ENCODE data around the gene OR1F1.

OR1F1 gene

DNA sequence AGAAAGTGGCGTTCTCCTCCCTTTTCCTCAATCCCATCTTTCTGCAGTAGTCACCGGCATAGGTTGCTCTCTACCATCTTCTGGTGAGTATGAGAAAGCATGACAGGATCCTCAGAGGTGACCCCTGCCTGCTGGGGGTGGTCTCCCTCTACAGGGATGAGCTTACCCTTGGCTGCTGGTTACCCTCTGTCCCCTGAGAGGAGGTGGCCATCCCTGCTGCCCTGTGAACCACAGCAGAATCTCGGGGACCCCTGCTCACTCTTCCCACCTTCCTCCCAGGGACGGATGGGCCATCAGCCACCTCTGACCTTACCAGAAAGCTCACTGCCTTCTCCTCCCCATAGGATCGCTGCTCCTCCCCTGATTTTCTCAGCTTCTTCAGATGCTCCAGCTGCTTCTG is 60.6 kb downstream of the OR1F1 start:
- Histone ChIP-seq H3K27ac (ENCODE audit: insufficient read depth, low read depth, low read length, poor library complexity, severe bottlenecking) (no peak overlapping the region), H3K4me1 (ENCODE audit: control insufficient read depth, insufficient read depth, low read length) (no peaks in the 10 kb centered on the region), H3K27me3 (ENCODE audit: control insufficient read depth, insufficient read depth, low read length, poor library complexity, severe bottlenecking) (no peaks in the 10 kb centered on the region), H3K9me3 (ENCODE audit: control insufficient read depth, low read length) (no peaks in the 10 kb centered on the region), H3K36me3 (ENCODE audit: control insufficient read depth, insufficient read depth, low read length) (no peaks in the 10 kb centered on the region), H3K4me3 (ENCODE audit: insufficient read depth, low read depth, low read length) (no peak overlapping the region)
- WGBS, 2 experiments: 79% methylated on average over 5 of the region's 5 CpGs

DNA sequence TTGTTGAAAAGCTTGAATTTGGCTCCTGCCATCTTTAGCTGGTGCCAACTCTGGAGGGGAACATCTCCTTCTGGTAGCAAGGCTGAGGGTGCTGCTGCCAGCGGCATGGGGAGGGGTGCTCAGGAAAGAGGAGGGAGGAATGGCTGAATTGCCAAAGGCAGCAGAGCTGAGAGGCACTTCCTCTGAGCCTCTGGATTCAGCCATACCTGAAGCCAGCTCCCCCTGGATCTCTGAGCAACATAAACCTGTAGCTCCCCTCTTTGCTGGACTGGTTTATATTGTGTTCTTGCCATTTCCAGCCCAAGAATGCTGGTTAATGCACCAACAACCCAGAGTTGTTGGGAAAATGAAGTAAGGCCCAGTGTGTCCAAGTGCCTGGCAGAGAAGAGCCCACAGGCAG is 61.0 kb downstream of the OR1F1 start:
- no peaks in the 10 kb centered on the region for H3K27me3 ChIP-seq (ENCODE audit: control insufficient read depth, insufficient read depth, low read length, poor library complexity, severe bottlenecking)
- H3K4me1 ChIP-seq (ENCODE audit: control insufficient read depth, insufficient read depth, low read length): no peaks in the 10 kb centered on the region
- H3K4me3 ChIP-seq (ENCODE audit: insufficient read depth, low read depth, low read length): no peak overlapping the region
- H3K9me3 ChIP-seq (ENCODE audit: control insufficient read depth, low read length): no peaks in the 10 kb centered on the region
- H3K36me3 ChIP-seq (ENCODE audit: control insufficient read depth, insufficient read depth, low read length): no peaks in the 10 kb centered on the region
- no peak overlapping the region for H3K27ac ChIP-seq (ENCODE audit: insufficient read depth, low read depth, low read length, poor library complexity, severe bottlenecking)
- 77 to 88% methylated on average over 1 of the region's 1 CpG for WGBS, 2 experiments

DNA sequence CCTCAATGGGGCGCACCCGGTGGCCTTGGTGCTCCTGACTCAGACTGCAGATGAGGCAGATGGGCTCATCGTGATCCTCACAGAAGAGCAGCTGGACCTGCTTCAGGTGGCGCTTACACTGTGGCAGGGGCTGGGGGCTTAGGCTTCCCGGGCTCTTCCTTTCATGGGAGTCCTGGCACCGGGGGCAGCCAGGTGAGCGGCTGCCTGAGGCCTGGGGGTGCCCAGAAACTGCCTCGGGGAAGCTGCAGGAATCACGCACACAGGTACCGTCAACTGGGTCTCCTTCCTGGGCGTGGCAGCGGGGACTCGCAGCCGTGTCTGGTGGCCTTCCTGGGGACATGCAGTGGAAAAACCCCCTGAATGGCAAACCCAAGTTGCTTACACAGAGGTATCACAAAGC is 61.4 kb downstream of the OR1F1 start:
- no peak overlapping the region for H3K4me3 ChIP-seq (ENCODE audit: insufficient read depth, low read depth, low read length)
- H3K9me3 ChIP-seq (ENCODE audit: control insufficient read depth, low read length): no peaks in the 10 kb centered on the region
- no peaks in the 10 kb centered on the region for H3K36me3 ChIP-seq (ENCODE audit: control insufficient read depth, insufficient read depth, low read length)
- H3K27ac ChIP-seq (ENCODE audit: insufficient read depth, low read depth, low read length, poor library complexity, severe bottlenecking): no peak overlapping the region
- H3K4me1 ChIP-seq (ENCODE audit: control insufficient read depth, insufficient read depth, low read length): no peaks in the 10 kb centered on the region
- H3K27me3 ChIP-seq (ENCODE audit: control insufficient read depth, insufficient read depth, low read length, poor library complexity, severe bottlenecking): no peaks in the 10 kb centered on the region
- WGBS, 2 experiments: 84 to 87% methylated on average over 14 of the region's 14 CpGs

DNA sequence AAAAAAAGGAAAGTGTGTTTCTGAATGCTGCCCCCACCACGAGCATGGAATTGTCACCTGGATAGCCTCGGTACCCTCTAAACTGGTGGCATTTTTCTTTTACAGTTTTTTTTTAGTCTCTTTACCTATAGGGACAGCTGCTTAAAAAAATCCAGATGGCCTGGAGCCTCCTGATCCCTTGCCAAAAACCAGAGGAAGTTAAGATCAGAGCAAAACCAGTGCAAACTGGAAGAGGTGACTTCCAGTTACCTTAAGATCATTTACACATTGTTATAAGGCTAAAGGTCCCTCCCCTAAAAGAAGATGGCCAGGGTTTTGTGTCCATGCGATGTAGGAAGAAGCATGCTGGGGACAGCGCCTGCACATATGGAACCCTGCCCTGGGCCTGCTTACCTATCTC is 65.0 kb downstream of the OR1F1 start:
- Histone ChIP-seq H3K4me3 (ENCODE audit: insufficient read depth, low read depth, low read length) (no peak overlapping the region), H3K9me3 (ENCODE audit: control insufficient read depth, low read length) (no peaks in the 10 kb centered on the region), H3K27me3 (ENCODE audit: control insufficient read depth, insufficient read depth, low read length, poor library complexity, severe bottlenecking) (no peaks in the 10 kb centered on the region), H3K36me3 (ENCODE audit: control insufficient read depth, insufficient read depth, low read length) (no peaks in the 10 kb centered on the region), H3K27ac (ENCODE audit: insufficient read depth, low read depth, low read length, poor library complexity, severe bottlenecking) (no peak overlapping the region), H3K4me1 (ENCODE audit: control insufficient read depth, insufficient read depth, low read length) (no peaks in the 10 kb centered on the region)
- WGBS, 2 experiments: 80 to 91% methylated on average over 4 of the region's 4 CpGs

DNA sequence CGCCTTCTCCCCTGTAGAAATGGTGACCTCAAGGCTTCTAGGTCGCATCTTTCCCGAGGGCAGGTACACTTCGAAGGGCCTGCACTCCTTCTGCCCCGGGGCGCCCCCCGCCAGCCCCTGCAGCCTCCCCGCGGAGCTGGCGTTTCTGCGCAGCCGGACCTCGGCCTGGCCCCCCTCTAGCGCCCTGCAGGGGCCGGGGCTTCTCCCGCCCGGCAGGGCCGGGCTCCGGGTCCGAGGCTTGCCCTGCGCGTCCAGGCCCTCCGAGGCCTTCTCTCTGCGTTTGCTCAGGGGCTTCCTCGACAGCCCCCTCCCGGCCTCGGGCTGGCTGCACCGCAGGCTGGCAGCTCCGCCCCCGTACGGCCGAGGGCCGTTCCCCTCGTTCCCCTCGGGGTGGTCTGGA is 66.3 kb downstream of the OR1F1 start:
- Histone ChIP-seq H3K27me3 (ENCODE audit: control insufficient read depth, insufficient read depth, low read length, poor library complexity, severe bottlenecking) (no peaks in the 10 kb centered on the region), H3K27ac (ENCODE audit: insufficient read depth, low read depth, low read length, poor library complexity, severe bottlenecking) (no peak overlapping the region), H3K4me1 (ENCODE audit: control insufficient read depth, insufficient read depth, low read length) (no peaks in the 10 kb centered on the region), H3K4me3 (ENCODE audit: insufficient read depth, low read depth, low read length) (no peak overlapping the region), H3K9me3 (ENCODE audit: control insufficient read depth, low read length) (no peaks in the 10 kb centered on the region), H3K36me3 (ENCODE audit: control insufficient read depth, insufficient read depth, low read length) (no peaks in the 10 kb centered on the region)
- WGBS, 2 experiments: 85 to 87% methylated on average over 35 of the region's 35 CpGs

Data from ectodermal cell (in vitro differentiated cells).